Nasal cavity respiratory epithelium epithelial cell of viscerocranial mucosa (primary cell): Measurements from ENCODE around the gene LAD1. TPM values are rescaled to one million over a fixed set of nuclear protein-coding genes. Genes with fewer than 3 reads are reported as not detected.

Experiments used
- total RNA-seq: library from RNA; depleted of rRNA; stranded (reverse); fragments of >200 nt; gene quantifications from 2 replicates; pipeline ENCODE4 v1.2.3, GENCODE V29; 2014

Gene LAD1
- total RNA-seq = 155 and 157 TPM in 2 replicates

GRCh38 chr1:201399018-201399351 is at the start of gene LAD1:
Gene LAD1 (minus strand): TSS chr1:201399324. CDS start chr1:201399306, 18 bp downstream.

DNA sequence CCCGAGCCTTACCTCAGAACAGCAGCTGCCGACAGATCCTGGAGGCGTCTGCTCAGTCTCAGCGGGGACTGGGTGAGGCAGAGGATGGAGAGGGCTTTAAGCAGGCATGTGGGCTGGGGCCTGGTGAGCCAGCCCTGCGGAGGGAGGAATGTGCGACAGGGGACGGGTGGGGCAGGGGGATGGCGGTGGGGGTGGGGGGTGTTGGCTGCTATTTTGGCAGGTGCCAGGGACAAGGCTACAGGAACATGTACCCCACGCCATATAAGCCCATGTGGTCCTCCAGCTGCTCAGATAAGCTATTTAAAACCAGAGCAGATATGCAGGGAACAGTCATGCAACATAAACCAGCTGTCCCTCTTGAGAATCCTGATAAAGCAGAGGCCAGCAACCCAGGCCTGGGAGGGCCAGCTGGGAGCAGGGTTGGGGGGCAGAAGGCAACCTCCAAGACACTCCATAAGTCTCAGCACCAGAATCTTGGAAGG is 21.5 kb downstream of the LAD1 start, which contains the start of gene TNNT2:
Gene TNNT2 (minus strand): TSS at position 70 of the 482 bp plus-strand sequence. CDS start 4,426 bp downstream, outside the sequence.

Other genes with a start within 250 kb of the LAD1 start
- 54.7 and 67.4 TPM in 2 replicates for gene TMEM9, start 244.8 kb downstream of the LAD1 start, total RNA-seq
- gene IGFN1, start 208.5 kb downstream of the LAD1 start, total RNA-seq = 0.68 TPM in 1 of 2 replicates, not detected in the other
- gene PKP1, start 115.8 kb downstream of the LAD1 start, total RNA-seq = 241 and 397 TPM in 2 replicates
- gene TNNT2, start 21.6 kb downstream of the LAD1 start, total RNA-seq = 0.68 and 1.3 TPM in 2 replicates
- gene TNNI1, start 22.4 kb upstream of the LAD1 start, total RNA-seq = not detected in 2 replicates
- gene PHLDA3, start 69.9 kb upstream of the LAD1 start, total RNA-seq = 215 and 334 TPM in 2 replicates
- gene CSRP1, start 107.8 kb upstream of the LAD1 start, total RNA-seq = 205 and 252 TPM in 2 replicates
- gene NAV1, start 139.8 kb upstream of the LAD1 start, total RNA-seq = 2.4 and 9.1 TPM in 2 replicates